Bronchial epithelial cell (primary cell): ENCODE results near the gene GFY. TPM values are rescaled to one million over a fixed set of nuclear protein-coding genes. Genes with fewer than 3 reads are reported as not detected.
A peak's percentile ranks its signal among the peaks of the same experiment; 100 is the strongest.

Source experiments
- DNase-seq: peaks from one replicate; pipeline ENCODE4 v3.0.0-alpha.2; 2010; ENCODE audit warnings: low read depth
- FAIRE-seq: peaks from 2 replicates; lab custom pipeline; 2011; peaks lifted over from hg19 to GRCh38; lab: Jason Lieb, UNC
- H3K27me3 ChIP-seq: 2 replicates; pipeline ENCODE4 v1.5.1; 2011; ENCODE audit warnings: low read length; ENCODE audit not compliant: control insufficient read depth, insufficient read depth
- H3K36me3 ChIP-seq: 2 replicates; pipeline ENCODE4 v1.5.1; 2011; ENCODE audit warnings: low read length; ENCODE audit not compliant: control insufficient read depth, insufficient read depth
- H3K4me3 ChIP-seq: 2 replicates; pipeline ENCODE4 v1.5.1; 2011; ENCODE audit warnings: mild to moderate bottlenecking, low read depth, low read length, control low read depth
- CTCF ChIP-seq: IDR thresholded peaks from 2 replicates; pipeline ENCODE4 v1.5.1; 2011; ENCODE audit warnings: mild to moderate bottlenecking, moderate library complexity, low read length, control low read depth, inconsistent platforms; ENCODE audit not compliant: insufficient read depth, severe bottlenecking
- total RNA-seq: library from RNA; depleted of rRNA; stranded (reverse); fragments of >200 nt; gene quantifications from 2 replicates; pipeline ENCODE4 v1.2.1, GENCODE V29; 2014

Gene GFY
- total RNA-seq, 1 donor from 2014 or later = not detected

- DNase-seq (no peak), FAIRE-seq (no peak)
- no peak overlapping the region for H3K4me3 ChIP-seq
- H3K27me3 ChIP-seq = peaks cover 38% of the 10 kb centered on the region
- H3K36me3 ChIP-seq = no peaks in the 10 kb centered on the region
- TF ChIP-seq CTCF = no peak
These were observed 2.2 kb downstream of the GFY start for GRCh38 chr19:49427339-49427738.

GRCh38 chr19:49427855-49428546 is 2.8 kb downstream of the GFY start:
- DNase-seq (no peak), FAIRE-seq (no peak)
- Histone ChIP-seq H3K4me3 (peak overlapping the region; percentile 9), H3K36me3 (no peaks in the 10 kb centered on the region), H3K27me3 (peaks cover 39% of the 10 kb centered on the region)
- no peak for TF ChIP-seq CTCF

GRCh38 chr19:49428547-49429451 is 3.6 kb downstream of the GFY start:
- TF ChIP-seq CTCF = no peak
- FAIRE-seq = no peak
- Histone ChIP-seq H3K36me3 (no peaks in the 10 kb centered on the region), H3K27me3 (peaks cover 43% of the 10 kb centered on the region), H3K4me3 (no peak overlapping the region)
- DNase-seq = no peak

GRCh38 chr19:49430172-49430677 is 5.0 kb downstream of the GFY start:
- FAIRE-seq (no peak), DNase-seq (no peak)
- TF ChIP-seq CTCF = no peak
- Histone ChIP-seq H3K27me3 (peaks cover 42% of the 10 kb centered on the region), H3K36me3 (no peaks in the 10 kb centered on the region), H3K4me3 (no peak overlapping the region)

GRCh38 chr19:49430678-49431329 is 5.6 kb downstream of the GFY start:
- TF ChIP-seq CTCF = peak; percentile 27
- FAIRE-seq (no peak), DNase-seq (no peak)
- peaks cover 38% of the 10 kb centered on the region for H3K27me3 ChIP-seq
- no peaks in the 10 kb centered on the region for H3K36me3 ChIP-seq
- H3K4me3 ChIP-seq = no peak overlapping the region
